ENCODE measurements around the gene DNAJB6.

Gene DNAJB6

GRCh38 chr7:157422279-157422678 is 85.5 kb downstream of the DNAJB6 start:
- no peak overlapping the region for H3K4me2 ChIP-seq (ENCODE audit: low read length)
- H3K27me3 ChIP-seq (ENCODE audit: control insufficient read depth, insufficient read depth, low read length) = no peaks in the 10 kb centered on the region
- H3K9me3 ChIP-seq (ENCODE audit: control insufficient read depth, low read length) = no peaks in the 10 kb centered on the region
- no peaks in the 10 kb centered on the region for H3K79me2 ChIP-seq
- no peaks in the 10 kb centered on the region for H3K4me1 ChIP-seq
- TF ChIP-seq CTCF (IDR thresholded peaks at IDR 0.05) = no peak
- no peak overlapping the region for H2AFZ ChIP-seq
- H3K36me3 ChIP-seq (ENCODE audit: control insufficient read depth, insufficient read depth, low read length) = no peaks in the 10 kb centered on the region
- no peak overlapping the region for H3K27ac ChIP-seq
- H3K4me3 ChIP-seq (ENCODE audit: low read depth, low read length) = no peak overlapping the region
- H3K9ac ChIP-seq = no peak overlapping the region

- no peaks in the 10 kb centered on the region for H3K79me2 ChIP-seq
- no peak overlapping the region for H3K27ac ChIP-seq
- no peak overlapping the region for H3K4me3 ChIP-seq (ENCODE audit: low read depth, low read length)
- no peaks in the 10 kb centered on the region for H3K36me3 ChIP-seq (ENCODE audit: control insufficient read depth, insufficient read depth, low read length)
- H3K9me3 ChIP-seq (ENCODE audit: control insufficient read depth, low read length) = no peaks in the 10 kb centered on the region
- H3K9ac ChIP-seq = no peak overlapping the region
- no peaks in the 10 kb centered on the region for H3K27me3 ChIP-seq (ENCODE audit: control insufficient read depth, insufficient read depth, low read length)
- H2AFZ ChIP-seq = no peak overlapping the region
- no peak overlapping the region for H3K4me2 ChIP-seq (ENCODE audit: low read length)
- TF ChIP-seq CTCF (IDR thresholded peaks at IDR 0.05) = no peak
- no peaks in the 10 kb centered on the region for H3K4me1 ChIP-seq
Measured at GRCh38 chr7:157423348-157423747, 86.5 kb downstream of the DNAJB6 start.

- Histone ChIP-seq H3K4me1 (no peaks in the 10 kb centered on the region), H2AFZ (no peak overlapping the region), H3K27me3 (ENCODE audit: control insufficient read depth, insufficient read depth, low read length) (no peaks in the 10 kb centered on the region), H3K4me2 (ENCODE audit: low read length) (no peak overlapping the region), H3K9me3 (ENCODE audit: control insufficient read depth, low read length) (no peaks in the 10 kb centered on the region), H3K27ac (no peak overlapping the region), H3K9ac (no peak overlapping the region), H3K4me3 (ENCODE audit: low read depth, low read length) (no peak overlapping the region), H3K36me3 (ENCODE audit: control insufficient read depth, insufficient read depth, low read length) (no peaks in the 10 kb centered on the region), H3K79me2 (no peaks in the 10 kb centered on the region)
- TF ChIP-seq CTCF (IDR thresholded peaks at IDR 0.05) = no peak
Measured at GRCh38 chr7:157423886-157424565, 87.2 kb downstream of the DNAJB6 start.

GRCh38 chr7:157425137-157425731 is 88.4 kb downstream of the DNAJB6 start:
- Histone ChIP-seq H3K4me3 (ENCODE audit: low read depth, low read length) (no peak overlapping the region), H3K9ac (no peak overlapping the region), H3K79me2 (no peaks in the 10 kb centered on the region), H2AFZ (no peak overlapping the region), H3K9me3 (ENCODE audit: control insufficient read depth, low read length) (no peaks in the 10 kb centered on the region), H3K27me3 (ENCODE audit: control insufficient read depth, insufficient read depth, low read length) (no peaks in the 10 kb centered on the region), H3K27ac (no peak overlapping the region), H3K4me1 (no peaks in the 10 kb centered on the region), H3K36me3 (ENCODE audit: control insufficient read depth, insufficient read depth, low read length) (no peaks in the 10 kb centered on the region), H3K4me2 (ENCODE audit: low read length) (no peak overlapping the region)
- no peak for TF ChIP-seq CTCF (IDR thresholded peaks at IDR 0.05)

- Histone ChIP-seq H3K9ac (no peak overlapping the region), H2AFZ (no peak overlapping the region), H3K27ac (no peak overlapping the region), H3K4me3 (ENCODE audit: low read depth, low read length) (no peak overlapping the region), H3K79me2 (no peaks in the 10 kb centered on the region), H3K9me3 (ENCODE audit: control insufficient read depth, low read length) (no peaks in the 10 kb centered on the region), H3K4me1 (no peaks in the 10 kb centered on the region), H3K27me3 (ENCODE audit: control insufficient read depth, insufficient read depth, low read length) (no peaks in the 10 kb centered on the region), H3K36me3 (ENCODE audit: control insufficient read depth, insufficient read depth, low read length) (no peaks in the 10 kb centered on the region), H3K4me2 (ENCODE audit: low read length) (no peak overlapping the region)
- TF ChIP-seq CTCF (IDR thresholded peaks at IDR 0.05) = no peak
Measured at GRCh38 chr7:157425761-157426160, 89.0 kb downstream of the DNAJB6 start.

Measured in parathyroid adenoma (tissue), 2 donors.